ENCODE measurements around the gene ZNF44.
"Not testable (repeated sequence)": the region's sequence is repeated elsewhere in the genome, so short reads cannot be mapped to it uniquely, and the experiment has no call there.

ZNF44 gene

GRCh38 chr19:12294249-12295158, at the start of gene ZNF44:
Gene ZNF44 (minus strand): TSS chr19:12294883. CDS start chr19:12294694, 189 bp downstream.
- DNase-seq = peak; percentile 94

- DNase-seq = peak; percentile 93
Observed at GRCh38 chr19:12333162-12334159, 38.8 kb upstream of the ZNF44 start, which contains the start of gene ZNF563. Gene ZNF563 (minus strand): TSS chr19:12333633. CDS start chr19:12333482, 151 bp downstream.

- DNase-seq = no peak
Observed at GRCh38 chr19:12331211-12331941, 36.7 kb upstream of the ZNF44 start.

DNA sequence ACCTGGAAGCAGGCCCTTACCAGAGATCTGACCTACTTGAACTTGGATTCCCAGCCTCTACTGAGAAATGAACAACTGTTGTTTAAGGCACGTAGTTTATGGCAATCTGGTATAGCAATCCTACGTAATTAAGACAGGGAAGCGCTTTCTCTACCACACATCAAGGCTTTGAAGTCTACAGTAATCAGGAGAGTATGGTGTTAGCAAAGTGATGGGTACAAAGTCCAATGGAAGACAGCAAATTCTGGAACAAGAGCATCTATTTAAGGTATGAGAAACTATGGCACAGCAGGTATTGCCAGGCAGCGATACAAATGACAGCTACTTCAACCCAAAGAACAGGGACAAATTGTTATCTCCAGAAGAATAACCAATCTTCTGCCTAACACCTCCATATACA, 35.7 kb upstream of the ZNF44 start:
- no peak for DNase-seq

DNA sequence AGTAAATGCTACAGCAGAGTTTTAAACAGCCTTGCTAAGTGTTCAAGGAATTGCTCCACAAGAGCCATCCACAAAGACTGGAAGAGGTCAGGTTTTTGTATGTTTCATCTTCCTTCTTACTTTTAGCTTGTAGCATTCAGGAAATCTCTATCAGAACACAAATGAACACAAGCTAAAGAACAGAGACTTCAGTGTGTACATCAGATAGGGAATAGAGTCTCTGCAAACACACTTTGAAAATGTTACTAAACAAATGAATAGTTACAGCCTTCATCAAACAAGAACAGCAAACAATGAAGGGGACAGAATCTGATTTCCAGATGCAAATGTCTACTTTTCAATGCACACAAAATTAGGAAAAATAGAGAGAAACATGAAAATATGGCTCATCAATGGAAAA, 31.0 kb upstream of the ZNF44 start:
- DNase-seq = no peak

DNA sequence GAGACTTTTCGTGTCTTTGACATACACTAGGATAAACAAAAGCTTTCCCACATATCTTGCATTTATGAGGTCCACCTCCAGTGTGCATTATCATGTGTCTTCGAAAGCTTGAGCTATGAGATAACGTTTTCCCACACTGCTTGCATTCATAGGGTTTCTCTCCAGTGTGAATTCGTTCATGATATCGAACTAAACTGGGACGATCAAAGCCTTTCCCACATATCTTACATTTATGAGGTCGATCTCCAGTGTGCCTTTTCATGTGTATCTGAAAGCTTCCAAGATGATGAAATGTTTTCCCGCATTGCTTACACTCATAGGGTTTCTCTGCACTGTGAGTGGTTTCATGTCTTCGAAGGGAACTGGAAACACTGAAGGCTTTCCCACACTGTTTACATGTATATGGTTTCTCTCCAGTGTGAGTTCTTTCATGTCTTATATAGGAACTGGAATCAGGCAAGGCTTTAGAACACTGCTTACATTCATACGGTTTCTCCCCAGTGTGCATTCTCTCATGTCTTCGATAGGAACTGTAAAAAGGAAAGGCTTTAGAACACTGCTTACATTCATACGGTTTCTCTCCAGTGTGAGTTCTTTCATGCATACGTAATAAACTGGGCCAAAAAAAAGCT, 24.2 kb upstream of the ZNF44 start:
- DNase-seq = no peak

- DNase-seq = no peak
Observed at GRCh38 chr19:12314553-12314952, 19.9 kb upstream of the ZNF44 start.

- not testable (repeated sequence) for DNase-seq
Observed at GRCh38 chr19:12308891-12309290, 14.2 kb upstream of the ZNF44 start.

DNA sequence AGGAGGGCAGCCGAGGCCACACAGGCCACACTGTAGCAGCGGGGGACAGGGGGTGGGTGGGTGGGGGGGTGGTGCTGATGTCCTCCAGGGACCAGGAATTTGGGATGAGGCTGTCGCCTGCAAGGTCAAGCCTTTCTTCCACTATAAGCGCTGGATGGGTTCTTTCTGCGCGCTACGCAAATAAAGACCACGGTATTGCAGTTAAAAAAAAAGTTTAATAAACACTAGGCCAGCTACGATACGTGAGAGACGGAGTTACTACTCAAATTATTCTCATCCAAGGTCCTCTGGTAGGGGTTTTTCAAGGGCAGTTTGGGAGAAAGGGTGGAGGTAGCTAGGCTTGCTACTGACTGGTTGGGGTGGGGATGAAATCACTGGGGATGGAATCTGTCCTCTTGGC, 508 bp upstream of the ZNF44 start:
- no peak for DNase-seq

DNA sequence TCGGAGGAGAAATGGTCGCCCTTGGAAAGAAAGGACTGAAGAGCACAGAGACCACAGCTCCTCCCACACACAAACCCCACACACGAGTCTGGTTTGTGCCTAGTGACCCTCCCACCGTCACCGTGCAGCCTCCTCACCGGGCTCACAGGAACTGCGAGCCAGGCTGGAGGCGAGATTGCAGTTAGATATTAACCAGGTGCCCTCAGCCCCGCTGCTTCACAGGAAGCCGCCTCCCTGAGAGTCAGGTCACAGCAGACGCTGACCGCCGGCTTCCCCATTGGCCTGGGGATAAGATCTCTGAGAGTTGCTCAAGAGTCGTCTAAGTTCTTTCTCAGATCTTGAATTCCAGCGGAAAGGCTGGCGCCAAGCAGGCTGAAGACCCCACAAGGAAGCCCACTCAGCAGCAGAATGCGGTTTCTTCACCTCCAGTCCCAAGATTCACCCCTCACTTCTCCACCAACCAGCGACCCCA, 870 bp downstream of the ZNF44 start:
- DNase-seq = peak; percentile 47

DNA sequence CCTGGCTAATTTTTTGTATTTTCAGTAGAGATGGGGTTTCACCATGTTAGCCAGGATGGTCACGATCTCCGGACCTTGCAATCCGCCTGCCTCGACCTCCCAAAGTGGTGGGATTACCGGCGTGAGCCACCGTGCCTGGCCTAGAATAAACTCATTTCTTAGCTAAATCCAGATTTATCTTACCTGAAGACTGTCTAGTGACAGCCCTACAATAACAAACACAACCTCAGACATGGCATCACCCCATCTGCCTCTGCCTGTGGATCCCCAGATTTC, 5.0 kb downstream of the ZNF44 start:
- DNase-seq = no peak

- no peak for DNase-seq
Observed at GRCh38 chr19:12287958-12288500, 6.7 kb downstream of the ZNF44 start.

- no peak for DNase-seq
Observed at GRCh38 chr19:12284631-12285030, 10.1 kb downstream of the ZNF44 start.

DNA sequence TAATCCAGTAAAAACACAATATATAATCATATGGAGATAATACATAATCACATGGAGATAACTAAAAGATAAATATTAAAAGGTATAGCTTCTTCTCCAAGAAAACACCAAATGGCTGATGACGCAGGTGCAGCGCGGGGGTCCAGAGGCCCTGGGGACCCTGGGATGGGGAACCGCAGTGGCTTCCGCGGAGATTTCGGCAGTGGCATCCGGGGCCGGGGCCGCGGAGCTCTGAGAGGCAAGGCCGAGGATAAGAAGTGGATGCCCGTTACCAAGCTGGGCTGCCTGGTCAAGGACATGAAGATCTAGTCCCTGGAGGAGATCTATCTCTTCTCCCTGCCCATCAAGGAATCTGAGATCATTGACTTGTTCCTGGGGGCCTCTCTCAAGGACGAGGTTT, 10.5 kb downstream of the ZNF44 start:
- DNase-seq = no peak

DNA sequence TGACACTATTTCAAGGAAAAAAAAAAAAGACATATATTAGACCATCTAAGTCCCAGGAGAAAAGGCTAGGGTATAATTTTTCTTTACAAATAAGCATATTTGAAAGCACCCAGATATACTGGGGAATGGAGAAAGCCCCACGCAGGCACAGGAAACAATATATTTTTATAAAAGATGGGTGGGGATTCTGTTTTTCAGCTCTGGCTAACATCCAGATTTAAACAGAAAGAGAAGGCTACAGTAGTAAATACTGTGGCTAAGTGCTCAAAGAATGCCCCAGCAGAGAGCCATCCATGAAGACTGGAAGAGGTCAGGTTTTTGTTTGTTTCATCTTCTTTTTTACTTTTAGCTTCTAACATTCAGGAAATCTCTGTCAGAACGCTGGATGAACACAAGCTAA, 16.0 kb downstream of the ZNF44 start:
- no peak for DNase-seq

- DNase-seq = no peak
Observed at GRCh38 chr19:12272980-12273901, 21.4 kb downstream of the ZNF44 start.

GRCh38 chr19:12272386-12272785, 22.3 kb downstream of the ZNF44 start:
- DNase-seq = no peak

- no peak for DNase-seq
Observed at GRCh38 chr19:12270854-12271253, 23.8 kb downstream of the ZNF44 start.

DNA sequence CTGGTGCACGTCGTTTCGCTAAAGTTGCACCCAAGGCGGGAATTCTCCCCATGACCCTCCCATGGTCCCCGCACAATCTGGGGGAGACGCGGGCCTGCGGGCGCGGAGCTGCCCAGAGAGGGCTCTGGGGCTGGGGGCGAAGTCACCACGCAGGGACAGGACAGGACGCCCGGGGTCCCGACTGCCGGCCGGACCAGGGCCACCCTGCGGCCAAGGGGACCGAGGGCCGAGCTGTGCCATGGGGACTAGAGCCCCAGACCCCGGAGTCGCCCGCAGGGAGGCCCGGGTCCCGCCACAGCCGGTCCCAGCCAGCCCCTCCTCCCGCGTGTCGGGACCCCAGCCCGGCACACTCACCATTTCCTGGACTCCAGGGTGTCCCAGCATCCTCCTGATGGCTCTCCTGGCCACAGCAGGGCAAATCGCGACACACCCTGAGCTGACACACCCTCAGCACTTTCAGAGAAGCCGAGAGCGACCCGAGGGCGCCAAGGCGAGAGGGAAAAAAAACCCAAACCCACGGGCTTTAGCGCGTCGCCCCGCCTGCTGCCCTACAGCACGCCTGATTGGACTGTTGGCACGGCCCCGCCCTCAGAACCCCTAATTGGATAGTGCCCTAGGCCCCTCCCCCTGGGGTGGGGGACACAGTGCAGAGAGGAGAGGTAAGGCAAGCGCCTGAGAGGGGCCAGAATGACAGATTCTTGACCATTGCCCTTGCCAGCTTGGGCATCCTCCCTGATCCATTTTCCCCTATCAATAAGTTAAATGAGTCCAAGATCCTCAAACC, 28.6 kb downstream of the ZNF44 start:
- DNase-seq = no peak

DNA sequence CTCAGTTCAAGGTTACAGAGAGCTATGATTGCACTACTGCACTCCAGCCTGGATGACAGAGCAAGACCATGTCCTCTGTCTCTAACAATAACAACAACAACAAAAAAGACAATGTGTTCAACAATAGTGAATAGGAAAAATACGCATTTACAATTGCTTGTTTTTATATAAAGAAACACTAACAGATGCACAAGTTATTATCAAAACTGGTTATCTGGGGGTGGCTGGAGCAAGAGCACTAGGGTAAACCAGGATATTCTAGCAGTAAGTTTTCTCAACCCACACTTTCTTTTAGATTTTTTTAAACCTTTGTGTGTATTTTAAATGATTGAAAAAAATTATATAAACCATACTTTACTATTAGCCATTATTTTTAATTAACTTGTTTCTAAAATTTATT, 33.1 kb downstream of the ZNF44 start:
- no peak for DNase-seq
